ENCODE results near the gene RREB1. TPM values are rescaled to one million over a fixed set of nuclear protein-coding genes. Genes with fewer than 3 reads are reported as not detected.

Gene RREB1
- total and polyA plus RNA-seq, 2 experiments from 2014 or later: 8.5 to 25.5 TPM

- TF ChIP-seq ZNF462 (CRISPR knock-in tag; IDR thresholded peaks at IDR 0.05): no peak
Observed at GRCh38 chr6:7296602-7297001, 188.8 kb downstream of the RREB1 start (continued).

DNA sequence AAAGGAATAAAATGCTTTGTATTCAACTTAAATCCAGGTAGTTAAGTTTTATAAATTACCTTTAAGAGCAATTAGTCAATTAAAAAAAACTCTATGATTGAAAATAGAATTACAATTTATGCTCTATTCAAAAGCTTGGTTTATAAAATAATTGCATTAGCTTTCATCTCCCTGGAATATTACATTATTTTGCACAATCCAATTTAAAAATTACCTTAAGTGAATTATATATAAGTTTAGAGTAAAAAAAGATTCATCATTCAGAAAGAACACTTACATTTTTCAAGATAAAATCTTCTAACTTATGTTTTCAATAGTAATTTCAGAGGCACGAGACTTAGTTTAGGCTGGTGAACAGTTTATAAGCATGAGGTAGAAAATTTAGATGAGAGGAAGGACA lies 190.4 kb downstream of the RREB1 start:
- peaks cover 71% of the 10 kb centered on the region for H3K36me3 Mint-ChIP-seq (ENCODE audit: low read depth)
- no peak overlapping the region for H3K4me3 Mint-ChIP-seq
- Histone ChIP-seq H3F3A (replicated peaks; ENCODE audit: low read depth) (no peaks in the 10 kb centered on the region), H3K27me3 (ENCODE audit: insufficient read depth) (no peaks in the 10 kb centered on the region), H3K4me3 (no peak overlapping the region), H4K20me1 (replicated peaks; ENCODE audit: insufficient read depth) (no peaks in the 10 kb centered on the region; the same call in 1 of the 2 replicates), H3K4me2 (no peak overlapping the region), H3K9me2 (ENCODE audit: insufficient read depth) (no peaks in the 10 kb centered on the region), H3K27ac (ENCODE audit: low read depth) (no peak overlapping the region), H3K79me2 (replicated peaks; ENCODE audit: insufficient read depth) (peaks cover 3% of the 10 kb centered on the region; the same call in 1 of the 2 replicates), H3K36me3 (ENCODE audit: insufficient read depth) (peaks cover 83% of the 10 kb centered on the region), H3K4me1 (ENCODE audit: insufficient read depth) (no peaks in the 10 kb centered on the region), H2AFZ (no peak overlapping the region)
- TF ChIP-seq ZNF114 (CRISPR knock-in tag; IDR thresholded peaks at IDR 0.05): no peak
- TF ChIP-seq CTCF (conservative IDR thresholded peaks at IDR 0.05; ENCODE audit: low read depth in 2 of 2): no peak
- TF ChIP-seq ZNF462 (CRISPR knock-in tag; IDR thresholded peaks at IDR 0.05): no peak
- no peaks in the 10 kb centered on the region for H3K9me3 Mint-ChIP-seq
- H3K27me3 Mint-ChIP-seq (ENCODE audit: insufficient read depth, low read depth, poor library complexity): no peaks in the 10 kb centered on the region
- ATAC-seq (no peak), DNase-seq (ENCODE audit: low spot score) (no peak)
- H3K4me1 Mint-ChIP-seq: no peaks in the 10 kb centered on the region
- H3K27ac Mint-ChIP-seq: no peak overlapping the region

Measured in GM23338 (cell line).